ENCODE data around the gene CEP128.

Gene CEP128

GRCh38 chr14:80636071-80636470, 305.5 kb downstream of the CEP128 start:
- no peak for DNase-seq (ENCODE audit: low read depth)
- peak; percentile 17 for TF ChIP-seq CTCF (IDR thresholded peaks at IDR 0.05; ENCODE audit: low read depth, low read length, missing control alignments)

GRCh38 chr14:80634106-80634758, 307.3 kb downstream of the CEP128 start:
- no peak for TF ChIP-seq CTCF (IDR thresholded peaks at IDR 0.05; ENCODE audit: low read depth, low read length, missing control alignments)
- DNase-seq (ENCODE audit: low read depth): no peak
- no peak overlapping the region for H3K4me3 ChIP-seq (ENCODE audit: low read depth, low read length)

More at GRCh38 chr14:80636071-80636470, 305.5 kb downstream of the CEP128 start:
- no peak overlapping the region for H3K4me3 ChIP-seq (ENCODE audit: low read depth, low read length)

- H3K4me3 ChIP-seq (ENCODE audit: low read depth, low read length): no peak overlapping the region
- TF ChIP-seq CTCF (IDR thresholded peaks at IDR 0.05; ENCODE audit: low read depth, low read length, missing control alignments): no peak
- DNase-seq (ENCODE audit: low read depth): no peak
These were observed 311.9 kb downstream of the CEP128 start for GRCh38 chr14:80629606-80630005.

GRCh38 chr14:80628547-80628946, 313.0 kb downstream of the CEP128 start:
- no peak overlapping the region for H3K4me3 ChIP-seq (ENCODE audit: low read depth, low read length)
- DNase-seq (ENCODE audit: low read depth): no peak
- no peak for TF ChIP-seq CTCF (IDR thresholded peaks at IDR 0.05; ENCODE audit: low read depth, low read length, missing control alignments)

GRCh38 chr14:80627745-80628144, 313.8 kb downstream of the CEP128 start:
- no peak overlapping the region for H3K4me3 ChIP-seq (ENCODE audit: low read depth, low read length)
- no peak for DNase-seq (ENCODE audit: low read depth)
- no peak for TF ChIP-seq CTCF (IDR thresholded peaks at IDR 0.05; ENCODE audit: low read depth, low read length, missing control alignments)

GRCh38 chr14:80624581-80624980, 317.0 kb downstream of the CEP128 start:
- no peak overlapping the region for H3K4me3 ChIP-seq (ENCODE audit: low read depth, low read length)
- no peak for DNase-seq (ENCODE audit: low read depth)
- TF ChIP-seq CTCF (IDR thresholded peaks at IDR 0.05; ENCODE audit: low read depth, low read length, missing control alignments): no peak

- TF ChIP-seq CTCF (IDR thresholded peaks at IDR 0.05; ENCODE audit: low read depth, low read length, missing control alignments): no peak
- DNase-seq (ENCODE audit: low read depth): no peak
- no peak overlapping the region for H3K4me3 ChIP-seq (ENCODE audit: low read depth, low read length)
These were observed 319.8 kb downstream of the CEP128 start for GRCh38 chr14:80621701-80622100.
